CMK (cell line): Measurements from ENCODE around the gene TEX9.
"Not testable (repeated sequence)": the region's sequence is repeated elsewhere in the genome, so short reads cannot be mapped to it uniquely, and the experiment has no call there.

Experiments used
- DNase-seq: peaks from one replicate; pipeline ENCODE4 v3.0.0-alpha.2; 2010; ENCODE audit warnings: low read depth

Gene TEX9

GRCh38 chr15:56366211-56366610, 985 bp downstream of the TEX9 start:
- DNase-seq = no peak

- no peak for DNase-seq
Observed at GRCh38 chr15:56367156-56367555, 1.9 kb downstream of the TEX9 start.

GRCh38 chr15:56369234-56369633, 4.0 kb downstream of the TEX9 start:
- no peak for DNase-seq

DNA sequence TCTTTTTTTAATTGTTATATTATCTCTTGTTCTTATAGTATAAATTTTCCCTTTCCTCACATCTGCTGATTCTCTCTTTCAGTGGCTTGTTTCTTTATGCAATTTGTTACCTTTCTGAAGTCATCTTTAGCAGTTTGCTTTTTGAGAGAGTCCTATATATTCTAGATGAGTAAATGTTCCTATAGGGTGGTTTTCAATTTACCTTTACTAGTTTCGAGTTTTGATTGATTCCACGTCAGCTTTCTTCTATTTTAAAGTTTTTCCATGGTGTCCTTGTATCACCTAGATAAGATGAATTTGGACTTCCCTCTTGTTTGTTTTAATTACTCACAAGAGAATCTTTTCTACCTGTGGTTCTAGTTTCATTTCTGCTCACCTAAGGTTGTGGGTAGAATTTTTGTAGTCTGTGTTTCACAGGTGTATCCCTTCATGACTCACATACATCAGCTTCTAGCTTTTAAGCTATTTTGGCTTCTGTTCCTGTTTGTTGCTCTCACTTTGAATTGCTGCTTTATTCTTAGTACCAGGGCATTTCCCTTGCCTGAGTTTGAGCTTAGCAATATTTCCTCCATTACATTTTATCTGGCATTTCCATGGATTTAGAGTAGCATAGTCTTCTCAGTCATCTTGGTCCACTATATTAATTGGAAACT, 6.4 kb downstream of the TEX9 start:
- DNase-seq = no peak

GRCh38 chr15:56374693-56375092, 9.5 kb downstream of the TEX9 start:
- not testable (repeated sequence) for DNase-seq

- not testable (repeated sequence) for DNase-seq
Observed at GRCh38 chr15:56377822-56378221, 12.6 kb downstream of the TEX9 start.

DNA sequence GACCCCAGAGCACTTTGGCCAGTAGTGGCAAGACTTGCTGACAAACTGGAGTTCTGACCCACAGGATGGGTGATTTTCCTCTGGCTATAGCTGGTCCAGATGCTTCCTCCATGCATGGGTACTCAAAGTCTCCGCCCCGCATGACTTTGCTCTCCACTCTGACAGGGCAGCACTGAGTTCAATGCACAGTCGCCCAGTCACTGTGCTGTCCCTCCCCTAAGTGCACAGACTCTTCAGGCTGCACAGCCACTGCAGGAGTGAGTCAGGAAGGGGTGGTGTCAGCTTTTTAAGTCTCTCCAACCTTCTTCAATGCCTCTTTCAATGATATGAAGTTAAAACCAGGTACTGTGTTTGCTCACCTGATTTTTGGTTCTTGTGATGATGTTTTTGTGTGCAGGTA, 17.8 kb downstream of the TEX9 start:
- no peak for DNase-seq

- DNase-seq = no peak
Observed at GRCh38 chr15:56385908-56386307, 20.7 kb downstream of the TEX9 start.

DNA sequence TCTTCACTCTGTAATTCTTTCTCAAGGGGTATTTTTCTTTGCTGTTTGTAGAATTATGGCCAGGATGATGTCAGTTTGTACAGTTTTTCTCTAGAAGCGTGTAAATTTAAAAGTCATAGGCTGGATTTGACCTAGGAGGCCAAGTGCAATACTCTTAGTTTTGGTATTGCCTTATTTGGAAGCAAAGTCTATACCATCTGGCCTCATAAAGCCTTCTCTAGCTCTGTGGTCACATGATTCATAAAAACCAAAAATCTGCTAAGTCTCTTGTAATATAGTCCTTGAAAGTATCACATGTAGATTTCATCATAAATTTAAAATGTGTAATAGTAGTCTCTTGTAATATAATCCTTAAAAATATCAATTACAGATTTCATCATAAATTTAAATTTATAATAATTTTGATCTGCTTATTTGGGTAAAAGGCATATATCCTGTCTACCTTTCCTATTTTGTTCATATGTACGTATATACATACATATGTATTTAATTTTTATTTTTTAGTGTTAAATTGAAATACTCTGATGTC, 25.6 kb downstream of the TEX9 start:
- no peak for DNase-seq

GRCh38 chr15:56393277-56393676, 28.1 kb downstream of the TEX9 start:
- no peak for DNase-seq

- DNase-seq = no peak
Observed at GRCh38 chr15:56394909-56395308, 29.7 kb downstream of the TEX9 start.

- not testable (repeated sequence) for DNase-seq
Observed at GRCh38 chr15:56397325-56397724, 32.1 kb downstream of the TEX9 start.

DNA sequence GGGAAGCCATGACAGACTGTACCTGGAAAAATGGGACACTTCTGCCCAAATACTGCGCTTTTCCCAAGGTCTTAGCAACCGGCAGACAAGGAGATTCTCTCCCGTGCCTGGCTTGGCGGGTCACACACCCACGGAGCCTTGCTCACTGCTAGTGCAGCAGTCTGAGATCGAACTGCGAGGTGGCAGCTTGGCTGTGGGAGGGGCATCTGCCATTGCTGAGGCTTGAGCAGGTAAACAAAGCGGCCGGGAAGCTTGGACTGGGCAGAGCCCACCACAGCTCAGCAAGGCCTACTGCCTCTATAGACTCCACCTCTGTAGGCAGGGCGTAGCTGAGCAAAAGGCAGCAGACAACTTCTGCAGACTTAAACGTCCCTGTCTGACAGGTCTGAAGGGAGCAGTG, 34.0 kb downstream of the TEX9 start:
- DNase-seq = not testable (repeated sequence)

DNA sequence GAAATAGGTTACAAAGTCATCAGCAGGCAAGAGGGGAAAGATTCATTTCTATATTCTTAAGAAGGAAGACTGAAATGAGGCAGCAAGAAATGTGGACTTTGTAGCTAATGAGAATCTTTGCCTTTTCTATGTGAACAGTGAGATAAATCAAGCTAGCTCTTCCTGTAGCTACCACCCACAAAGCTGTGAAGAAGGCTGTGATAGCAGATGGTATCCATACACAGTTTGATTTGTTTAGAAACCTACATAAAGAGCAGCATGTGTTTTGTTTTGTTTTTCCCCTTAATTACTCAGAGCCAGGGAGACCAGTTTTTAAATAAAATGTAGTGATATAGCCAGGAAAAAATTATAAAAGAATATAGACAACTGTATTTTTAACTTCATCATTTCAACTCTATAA, 45.5 kb downstream of the TEX9 start:
- DNase-seq = no peak

DNA sequence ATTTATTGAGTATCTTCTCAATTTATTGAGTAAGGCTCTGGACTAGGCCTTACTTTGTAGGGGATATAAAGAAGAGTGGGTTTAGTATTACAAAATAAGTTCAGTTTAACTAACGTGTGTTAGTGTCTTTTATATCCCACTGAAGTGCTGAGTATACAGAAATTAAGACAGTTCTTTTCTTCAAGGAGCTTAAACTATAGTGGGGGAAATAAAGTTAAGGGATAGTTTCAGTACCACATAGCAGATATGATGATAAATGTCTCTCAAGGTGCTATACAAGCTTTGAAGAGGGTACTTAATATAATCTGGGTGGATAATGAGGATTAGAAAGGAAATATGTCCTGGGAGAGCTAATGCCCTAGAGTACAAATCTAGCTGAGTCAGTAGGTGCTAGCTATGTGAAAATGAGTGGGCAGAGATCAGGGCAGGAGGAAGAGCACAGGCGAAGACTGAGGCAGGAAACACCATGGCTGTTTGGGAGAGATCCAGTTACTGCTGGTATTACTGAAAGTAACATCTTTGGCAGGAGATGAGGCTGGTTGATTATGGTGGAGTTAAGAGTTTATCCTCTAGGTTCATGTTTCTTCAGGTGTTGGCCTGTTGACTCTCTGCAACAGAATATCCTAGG, 46.0 kb downstream of the TEX9 start:
- DNase-seq = no peak

- DNase-seq = not testable (repeated sequence)
Observed at GRCh38 chr15:56413114-56413733, 48.0 kb downstream of the TEX9 start.

DNA sequence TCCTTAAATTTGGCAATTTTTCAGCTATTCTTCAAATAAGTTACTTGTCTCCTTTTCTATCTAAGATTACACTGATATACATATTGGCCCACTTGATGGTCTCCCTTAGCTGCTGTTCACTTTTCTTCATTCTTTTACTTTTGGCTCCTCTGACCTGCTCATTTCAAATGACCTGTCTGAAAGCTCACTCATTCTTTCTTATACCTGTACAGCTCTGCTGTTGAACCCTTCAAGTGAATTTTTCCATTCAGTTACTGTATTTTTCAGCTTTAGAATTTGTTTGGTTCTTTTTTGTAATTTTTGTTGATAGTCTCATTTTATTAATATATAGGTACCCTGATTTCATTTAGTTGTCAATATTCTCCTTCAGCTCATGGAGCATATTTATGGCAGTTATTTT, 60.0 kb downstream of the TEX9 start:
- DNase-seq = no peak

GRCh38 chr15:56425976-56426375, 60.8 kb downstream of the TEX9 start:
- DNase-seq = no peak

DNA sequence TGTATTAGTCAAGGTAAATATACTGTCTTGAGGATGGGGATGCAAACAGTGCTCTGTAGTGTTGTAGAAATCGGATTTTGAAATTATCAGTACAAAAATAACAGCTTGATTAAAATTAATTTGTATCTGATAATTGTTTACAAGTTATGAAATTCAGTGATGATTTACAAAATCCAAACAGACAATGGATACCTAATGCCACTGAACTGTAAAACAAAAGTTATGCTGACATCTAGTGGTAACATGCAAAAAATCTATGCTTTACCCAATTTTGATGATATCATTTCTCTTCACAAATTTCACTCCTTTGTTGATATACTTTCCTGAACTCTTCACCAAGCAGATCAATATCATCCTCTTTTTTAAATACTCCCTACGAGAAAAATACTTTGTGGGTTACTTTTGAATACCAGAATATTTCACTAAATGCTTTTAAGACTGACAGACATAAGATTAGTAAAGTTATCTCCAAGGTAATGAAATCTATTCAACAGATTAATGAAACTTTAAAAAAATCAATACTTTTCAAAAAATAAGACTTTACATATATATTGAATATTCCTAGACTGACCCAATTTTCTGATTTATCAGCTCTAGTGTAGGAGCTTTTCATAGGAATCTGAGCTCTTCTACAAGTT, 63.7 kb downstream of the TEX9 start:
- DNase-seq = no peak

- DNase-seq = no peak
Observed at GRCh38 chr15:56432304-56432703, 67.1 kb downstream of the TEX9 start.

GRCh38 chr15:56440214-56440770, 75.1 kb downstream of the TEX9 start:
- DNase-seq = no peak

DNA sequence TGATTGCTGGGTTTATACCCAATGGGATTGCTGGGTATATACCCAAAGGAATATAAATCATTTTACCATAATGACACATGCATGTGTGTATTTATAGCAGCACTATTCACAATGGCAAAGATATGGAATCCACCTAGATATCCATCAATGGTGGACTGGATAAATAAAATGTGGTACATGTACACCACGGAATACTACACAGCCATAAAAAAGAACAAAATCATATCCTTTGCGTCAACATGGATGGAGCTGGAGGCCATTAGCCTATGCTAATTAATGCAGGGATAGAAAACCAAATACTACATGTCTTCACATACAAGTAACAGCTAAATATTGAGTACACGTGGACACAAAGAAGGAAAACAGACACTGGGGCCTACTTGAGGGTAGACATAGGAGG, 77.1 kb downstream of the TEX9 start:
- no peak for DNase-seq

GRCh38 chr15:56445746-56446145, 80.5 kb downstream of the TEX9 start:
- no peak for DNase-seq
